Measurements from ENCODE around the gene HSPB7.
"Not testable (repeated sequence)": the region's sequence is repeated elsewhere in the genome, so short reads cannot be mapped to it uniquely, and the experiment has no call there.

HSPB7 gene

GRCh38 chr1:16063226-16063829 lies 45.5 kb upstream of the HSPB7 start:
- CTCF ChIA-PET, result interaction anchor here (0.6 kb wide), 1 partner anchor 35 kb away, joined by 3 read pairs; no protein-coding TSS in a partner anchor
- H3K27ac ChIP-seq, result no peak overlapping the region
- no peak for DNase-seq (ENCODE audit: low spot score)
- TF ChIP-seq, protein P1, sequence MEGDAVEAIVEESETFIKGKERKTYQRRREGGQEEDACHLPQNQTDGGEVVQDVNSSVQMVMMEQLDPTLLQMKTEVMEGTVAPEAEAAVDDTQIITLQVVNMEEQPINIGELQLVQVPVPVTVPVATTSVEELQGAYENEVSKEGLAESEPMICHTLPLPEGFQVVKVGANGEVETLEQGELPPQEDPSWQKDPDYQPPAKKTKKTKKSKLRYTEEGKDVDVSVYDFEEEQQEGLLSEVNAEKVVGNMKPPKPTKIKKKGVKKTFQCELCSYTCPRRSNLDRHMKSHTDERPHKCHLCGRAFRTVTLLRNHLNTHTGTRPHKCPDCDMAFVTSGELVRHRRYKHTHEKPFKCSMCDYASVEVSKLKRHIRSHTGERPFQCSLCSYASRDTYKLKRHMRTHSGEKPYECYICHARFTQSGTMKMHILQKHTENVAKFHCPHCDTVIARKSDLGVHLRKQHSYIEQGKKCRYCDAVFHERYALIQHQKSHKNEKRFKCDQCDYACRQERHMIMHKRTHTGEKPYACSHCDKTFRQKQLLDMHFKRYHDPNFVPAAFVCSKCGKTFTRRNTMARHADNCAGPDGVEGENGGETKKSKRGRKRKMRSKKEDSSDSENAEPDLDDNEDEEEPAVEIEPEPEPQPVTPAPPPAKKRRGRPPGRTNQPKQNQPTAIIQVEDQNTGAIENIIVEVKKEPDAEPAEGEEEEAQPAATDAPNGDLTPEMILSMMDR (conservative IDR thresholded peaks at IDR 0.05; ENCODE audit: low read depth), result no peak
- POLR2A ChIA-PET (ENCODE audit: low non-redundant PET), result no interaction called here

DNA sequence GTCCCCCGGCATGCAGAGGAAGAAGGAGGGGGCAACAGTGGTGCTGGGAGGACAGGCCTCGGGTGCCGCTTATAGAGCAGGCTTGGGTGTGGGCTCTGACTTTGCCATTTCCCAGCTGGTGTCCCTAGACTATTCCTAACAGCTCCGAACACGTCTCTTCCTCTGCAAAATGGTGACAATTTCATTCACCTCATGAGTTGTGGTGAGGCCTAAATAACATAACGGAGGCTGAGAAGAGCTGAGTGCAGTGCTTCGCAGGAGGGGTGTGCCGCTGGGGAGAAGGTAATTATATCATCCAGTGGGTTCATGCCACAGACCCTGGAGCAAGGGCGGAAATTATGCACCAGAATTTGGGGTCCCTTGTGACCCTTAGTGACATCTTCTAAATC lies 44.8 kb upstream of the HSPB7 start:
- POLR2A ChIA-PET (ENCODE audit: low non-redundant PET); H3K27ac ChIP-seq; DNase-seq (ENCODE audit: low spot score): not testable (repeated sequence)
- CTCF ChIA-PET, result interaction anchor here (0.6 kb wide), 1 partner anchor 10 kb away, joined by 3 read pairs; no protein-coding TSS in a partner anchor

- DNase-seq (ENCODE audit: low spot score); POLR2A ChIA-PET (ENCODE audit: low non-redundant PET); H3K27ac ChIP-seq: not testable (repeated sequence)
- CTCF ChIA-PET, result interaction anchor here (0.6 kb wide), 1 partner anchor 10 kb away, joined by 3 read pairs; no protein-coding TSS in a partner anchor
Observed at GRCh38 chr1:16061989-16062686, 44.3 kb upstream of the HSPB7 start.

- ChIA-PET POLR2A (ENCODE audit: low non-redundant PET) (no interaction called here), CTCF (no interaction called here)
- DNase-seq (ENCODE audit: low spot score), result no peak
- no peak overlapping the region for H3K27ac ChIP-seq
- TF ChIP-seq, protein P1 (conservative IDR thresholded peaks at IDR 0.05; ENCODE audit: low read depth), result no peak
Observed at GRCh38 chr1:16061266-16061665, 43.4 kb upstream of the HSPB7 start.

- CTCF ChIA-PET; H3K27ac ChIP-seq; DNase-seq (ENCODE audit: low spot score); POLR2A ChIA-PET (ENCODE audit: low non-redundant PET): not testable (repeated sequence)
Observed at GRCh38 chr1:16058394-16059120, 40.7 kb upstream of the HSPB7 start.

GRCh38 chr1:16057314-16057915 lies 39.6 kb upstream of the HSPB7 start:
- CTCF ChIA-PET, result interaction anchor here (0.6 kb wide), 1 partner anchor 134 kb away, joined by 3 read pairs; no protein-coding TSS in a partner anchor
- DNase-seq (ENCODE audit: low spot score); H3K27ac ChIP-seq; POLR2A ChIA-PET (ENCODE audit: low non-redundant PET): not testable (repeated sequence)

GRCh38 chr1:16056521-16056912 lies 38.7 kb upstream of the HSPB7 start:
- H3K27ac ChIP-seq; POLR2A ChIA-PET (ENCODE audit: low non-redundant PET); DNase-seq (ENCODE audit: low spot score): not testable (repeated sequence)
- CTCF ChIA-PET, result interaction anchor here (0.6 to 0.7 kb wide), 6 partner anchors 10 to 121 kb away, joined by 3 to 7 read pairs (median 3); no protein-coding TSS in a partner anchor

GRCh38 chr1:16055613-16056520 lies 38.0 kb upstream of the HSPB7 start:
- ChIA-PET POLR2A (ENCODE audit: low non-redundant PET) (no interaction called here), CTCF (interaction anchor here (0.5 to 1.5 kb wide), 13 partner anchors 9 to 265 kb away, joined by 3 to 7 read pairs (median 3); no protein-coding TSS in a partner anchor)
- peak overlapping the region; percentile 20 for H3K27ac ChIP-seq
- DNase-seq (ENCODE audit: low spot score), result peak; percentile 85
- TF ChIP-seq, protein P1 (conservative IDR thresholded peaks at IDR 0.05; ENCODE audit: low read depth), result peak; percentile 97

Measured in RWPE1 (cell line).